K562 (cell line): ENCODE data around the gene OLFML3. TPM values are rescaled to one million over a fixed set of nuclear protein-coding genes. Genes with fewer than 3 reads are reported as not detected.

Experiments
- ATAC-seq: fragments of 200-7000 bp; cut with Tn5 transposase; 3 replicates; pipeline ENCODE4 v1.9.1; 2020; ENCODE audit warnings: moderate library complexity
- BruUV-seq: library from RNA; stranded (reverse); fragments of 400-500 nt; replicated peaks from 2 replicates; lab custom pipeline; 2021; lab: Mats Ljungman, UMichigan
- CTCF ChIA-PET: fragments of 300-600 bp; formaldehyde crosslinking; extraction: SDS; loops from one replicate; lab custom pipeline; 2021; ENCODE audit warnings: low intra/inter-chr PET ratio; lab: Yijun Ruan, JAX
- POLR2A ChIA-PET: fragments of 300-600, 350-650 bp; sonication (Branson Sonifier 250); formaldehyde crosslinking; extraction: SDS; loops from one replicate; lab custom pipeline; 2021; ENCODE audit warnings: antibody characterized with exemption, inconsistent platforms; lab: Yijun Ruan, JAX
- DNase-seq, 4 experiments: peaks; one replicate each; pipeline versions ENCODE4 v3.0.0 to v3.0.0-alpha.2; 2011 to 2018; ENCODE audit warnings: low spot score in 3 of 4, mixed read lengths in 3 of 4; ENCODE audit errors: extremely low read depth in 1 of 4
- FAIRE-seq: peaks from 2 replicates; lab custom pipeline; 2011; peaks lifted over from hg19 to GRCh38; lab: Jason Lieb, UNC
- H2AFZ ChIP-seq: 2 replicates; pipeline ENCODE4 v1.6.0; 2011; ENCODE audit warnings: low read depth, low read length, control low read depth, inconsistent platforms
- H3K27ac ChIP-seq: fragments of 200-600 bp; 3 replicates; pipeline ENCODE4 v1.8.0; 2011; ENCODE audit warnings: low read depth, mild to moderate bottlenecking, control low read depth, inconsistent platforms, low read length, moderate library complexity, mixed read lengths; ENCODE audit errors: extremely low read depth
- H3K27me3 ChIP-seq, 2 experiments: fragments of 300-600 bp in 1 of 2; 2 replicates in 1 of 2; 3 replicates in 1 of 2; pipeline versions ENCODE4 v1.6.0 to v1.8.0; 2011; ENCODE audit warnings: inconsistent platforms in 2 of 2, low read length in 2 of 2, mild to moderate bottlenecking in 1 of 2, mixed read lengths in 1 of 2, moderate library complexity in 1 of 2; ENCODE audit not compliant: control insufficient read depth in 2 of 2, insufficient read depth in 2 of 2
- H3K36me3 ChIP-seq: fragments of 300-600 bp; 3 replicates; pipeline ENCODE4 v1.8.0; 2011; ENCODE audit warnings: mild to moderate bottlenecking, low read length, inconsistent platforms; ENCODE audit not compliant: control insufficient read depth, insufficient read depth
- H3K4me1 ChIP-seq, 2 experiments: fragments of 200-600 bp in 1 of 2; replicated peaks in 1 of 2; 2 replicates in 1 of 2; 3 replicates in 1 of 2; pipeline versions ENCODE4 v1.5.1 to v1.8.0; 2011; ENCODE audit warnings: inconsistent platforms in 2 of 2, low read length in 2 of 2, mild to moderate bottlenecking in 1 of 2, mixed read lengths in 1 of 2, moderate library complexity in 1 of 2; ENCODE audit not compliant: control insufficient read depth in 2 of 2, insufficient read depth in 2 of 2
- H3K4me2 ChIP-seq: 2 replicates; pipeline ENCODE4 v1.6.1; 2011; ENCODE audit warnings: low read length, control low read depth, inconsistent platforms, mixed read lengths; ENCODE audit not compliant: insufficient read depth
- H3K4me3 ChIP-seq: fragments of 200-600 bp; sonication (generic), shearing (Covaris generic); 2 replicates; pipeline ENCODE4 v1.5.1; 2016; ENCODE audit warnings: control low read depth, inconsistent platforms
- H3K79me2 ChIP-seq: fragments of 200-600 bp; 3 replicates; pipeline ENCODE4 v1.8.0; 2011; ENCODE audit warnings: low read length, inconsistent platforms; ENCODE audit not compliant: control insufficient read depth, insufficient read depth
- H3K9ac ChIP-seq, 2 experiments: 2 replicates each; pipeline versions ENCODE4 v1.6.0 to v1.6.1; 2011; ENCODE audit warnings: low read depth in 2 of 2, low read length in 2 of 2, control low read depth in 1 of 2, inconsistent platforms in 1 of 2, mild to moderate bottlenecking in 1 of 2, mixed read lengths in 1 of 2; ENCODE audit not compliant: insufficient read depth in 1 of 2
- H3K9me1 ChIP-seq: one replicate; pipeline ENCODE4 v1.6.0; 2011; ENCODE audit warnings: inconsistent platforms, mild to moderate bottlenecking, low read length, moderate library complexity; ENCODE audit not compliant: control insufficient read depth, insufficient read depth
- H3K9me3 ChIP-seq: replicated peaks from 2 replicates; pipeline ENCODE4 v1.5.1; 2011; ENCODE audit warnings: low read depth, low read length, inconsistent platforms; ENCODE audit not compliant: control insufficient read depth, insufficient read depth
- H4K20me1 ChIP-seq: replicated peaks from 2 replicates; pipeline ENCODE4 v1.6.1; 2011; ENCODE audit warnings: low read length, inconsistent platforms, mixed read lengths; ENCODE audit not compliant: control insufficient read depth, insufficient read depth
- GABPB1 ChIP-seq: sonication (generic); formaldehyde crosslinking; IDR thresholded peaks from 2 replicates; pipeline ENCODE4 v1.8.0; 2022; ENCODE audit warnings: mild to moderate bottlenecking, missing genetic modification reagents
- HOXB6 ChIP-seq: fragments of 250-450 bp; sonication (Bioruptor Pico); IDR thresholded peaks from 2 replicates; pipeline ENCODE4 v1.5.1; 2022; ENCODE audit warnings: mild to moderate bottlenecking, borderline replicate concordance
- MCM2 ChIP-seq: fragments of 450-650 bp; IDR thresholded peaks from 2 replicates; pipeline ENCODE4 v1.6.1; 2017; ENCODE audit warnings: low read depth, mild to moderate bottlenecking
- SMAD1 ChIP-seq: fragments of 150-350 bp; IDR thresholded peaks from 2 replicates; pipeline ENCODE4 v1.6.1; 2014; ENCODE audit warnings: low read length, low read depth; ENCODE audit not compliant: partially characterized antibody
- TAF9B ChIP-seq: fragments of 450-650 bp; IDR thresholded peaks from 2 replicates; pipeline ENCODE4 v1.6.1; 2018; ENCODE audit warnings: mild to moderate bottlenecking; ENCODE audit not compliant: partially characterized antibody
- TSC22D4 ChIP-seq: fragments of 450-650 bp; IDR thresholded peaks from 2 replicates; pipeline ENCODE4 v1.6.1; 2016; ENCODE audit warnings: missing genetic modification characterization, missing biosample characterization, control low read depth
- U2AF2 ChIP-seq: fragments of 200-400 bp; formaldehyde crosslinking; optimal IDR thresholded peaks from 2 replicates; pipeline ENCODE3; 2017; ENCODE audit warnings: low read depth, mild to moderate bottlenecking, low read length
- ZBTB9 ChIP-seq: fragments of 450-650 bp; formaldehyde crosslinking; IDR thresholded peaks from 2 replicates; pipeline ENCODE4 v1.4.0; 2020; ENCODE audit warnings: mild to moderate bottlenecking, moderate library complexity
- ZNF696 ChIP-seq: fragments of 250-450 bp; sonication (Bioruptor Pico); conservative IDR thresholded peaks from 2 replicates; pipeline ENCODE4 v1.4.0; 2020; ENCODE audit warnings: mild to moderate bottlenecking, moderate library complexity
- ZNF75A ChIP-seq: fragments of 450-650 bp; formaldehyde crosslinking; IDR thresholded peaks from 2 replicates; pipeline ENCODE4 v1.4.0; 2020; ENCODE audit warnings: mild to moderate bottlenecking
- ZNF766 ChIP-seq: fragments of 200-800 bp; sonication (Bioruptor generic); conservative IDR thresholded peaks from 2 replicates; pipeline ENCODE4 v1.6.1; 2016; ENCODE audit warnings: missing genetic modification characterization, missing compliant biosample characterization
- WGBS: fragments of 100-300 bp; shearing (Covaris generic); methylation state at CpG from one replicate; pipeline ENCODE4 v1.1.6; 2016; ENCODE audit warnings: low coverage, mixed read lengths; ENCODE audit not compliant: insufficient coverage; ENCODE audit errors: missing lambda C conversion rate; 5-methylcytosine and 5-hydroxymethylcytosine counted together
- in situ Hi-C: fragments of 300-500 bp; cut with MboI; formaldehyde crosslinking; loops from 4 replicates; pipeline ENCODE4 v1.15.0; 2018; ENCODE audit warnings: inconsistent platforms, mixed read lengths
- intact Hi-C: fragments of 100-400 bp; cut with micrococcal nuclease; formaldehyde crosslinking; loops from 2 replicates; pipeline ENCODE4 v1.14.2; 2022
- polyA plus RNA-seq, 8 experiments: library from polyadenylated mRNA; depleted of rRNA in 4 of 8; stranded (reverse) in 5 of 8; unstranded in 3 of 8; fragments of >200 nt; fragmentation: Nextera tagmentation in 2 of 8; fragmentation: Illumina TruSeq in 1 of 8; extraction: Ambion mirVana in 2 of 8; extraction: Trizol in 1 of 8; gene quantifications; 2 replicates each; pipeline versions ENCODE4 v1.2.1 to v1.2.3, GENCODE V29; 2011 to 2014; ENCODE audit warnings: inconsistent platforms in 1 of 8, missing spikeins in 1 of 8
- total RNA-seq, 7 experiments: library from RNA; depleted of rRNA in 6 of 7; stranded (reverse); fragments of >200 nt in 6 of 7; fragmentation: Illumina TruSeq in 2 of 7; extraction: Trizol in 2 of 7; gene quantifications; 2 replicates each; pipeline versions ENCODE4 v1.2.1 to v1.2.3, GENCODE V29; 2011 to 2021; ENCODE audit warnings: low replicate concordance in 1 of 7
- TF ChIP-seq, protein P1 (sequence below): fragments of 450-650 bp; IDR thresholded peaks from 2 replicates; pipeline ENCODE4 v1.7.0; 2016; ENCODE audit warnings: borderline replicate concordance

Gene OLFML3
- total and polyA plus RNA-seq, 9 of the 15 experiments (the other 6 are each of a cell fraction or from before 2014, with no cell fraction given), result 0.07 to 0.13 (median 0.07) TPM; not detected in 6

DNA sequence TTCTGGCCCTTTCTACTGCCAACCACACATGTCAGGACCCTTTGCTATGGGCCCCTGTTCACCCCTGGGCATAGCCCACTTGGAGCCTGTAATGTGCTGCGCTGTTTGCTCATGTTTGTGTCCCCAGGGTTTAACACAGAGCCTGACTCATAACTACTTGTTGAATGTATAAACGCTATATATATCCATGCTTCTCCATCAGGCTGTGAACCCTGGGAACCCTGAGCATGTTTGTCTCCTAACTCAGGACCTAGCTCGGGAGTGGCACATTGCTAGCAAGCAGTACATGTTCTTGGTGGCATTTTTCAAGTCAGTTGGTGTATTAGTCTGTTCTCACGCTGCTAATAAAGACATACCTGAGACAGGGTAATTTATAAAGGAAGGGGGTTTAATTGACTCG, 8.0 kb downstream of the OLFML3 start:
- H3K9me3 ChIP-seq, result no peaks in the 10 kb centered on the region
- H3K9ac ChIP-seq, result no peak overlapping the region
- TF ChIP-seq ZBTB9, result no peak
- TF ChIP-seq TAF9B, result no peak
- TF ChIP-seq, protein P1, sequence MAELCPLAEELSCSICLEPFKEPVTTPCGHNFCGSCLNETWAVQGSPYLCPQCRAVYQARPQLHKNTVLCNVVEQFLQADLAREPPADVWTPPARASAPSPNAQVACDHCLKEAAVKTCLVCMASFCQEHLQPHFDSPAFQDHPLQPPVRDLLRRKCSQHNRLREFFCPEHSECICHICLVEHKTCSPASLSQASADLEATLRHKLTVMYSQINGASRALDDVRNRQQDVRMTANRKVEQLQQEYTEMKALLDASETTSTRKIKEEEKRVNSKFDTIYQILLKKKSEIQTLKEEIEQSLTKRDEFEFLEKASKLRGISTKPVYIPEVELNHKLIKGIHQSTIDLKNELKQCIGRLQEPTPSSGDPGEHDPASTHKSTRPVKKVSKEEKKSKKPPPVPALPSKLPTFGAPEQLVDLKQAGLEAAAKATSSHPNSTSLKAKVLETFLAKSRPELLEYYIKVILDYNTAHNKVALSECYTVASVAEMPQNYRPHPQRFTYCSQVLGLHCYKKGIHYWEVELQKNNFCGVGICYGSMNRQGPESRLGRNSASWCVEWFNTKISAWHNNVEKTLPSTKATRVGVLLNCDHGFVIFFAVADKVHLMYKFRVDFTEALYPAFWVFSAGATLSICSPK, result no peak
- no peak for TF ChIP-seq MCM2
- TF ChIP-seq ZNF75A (CRISPR knock-in tag), result no peak
- TF ChIP-seq SMAD1, result no peak
- no peak for TF ChIP-seq HOXB6
- no peak for TF ChIP-seq ZNF766
- TF ChIP-seq GABPB1 (CRISPR knock-in tag), result no peak
- TF ChIP-seq ZNF696, result no peak
- no peak for TF ChIP-seq U2AF2
- no peak for TF ChIP-seq TSC22D4 (tag)
- in situ Hi-C loops, result loop anchor here (10.0 to 25.0 kb wide), 2 partner anchors 288 to 1075 kb away; no protein-coding TSS in a partner anchor
- no peaks in the 10 kb centered on the region for H3K36me3 ChIP-seq
- no peak for ATAC-seq
- H3K27me3 ChIP-seq, result peaks cover 15 to 42% of the 10 kb centered on the region in 2 experiments; a peak in 4 of 5 replicates
- no TSS peak for BruUV-seq
- FAIRE-seq, result no peak
- no peak overlapping the region for H3K4me3 ChIP-seq
- DNase-seq, result no peak
- WGBS, result 1% methylated on average over 5 of the region's 5 CpGs
- no peaks in the 10 kb centered on the region for H3K9me1 ChIP-seq
- H2AFZ ChIP-seq, result no peak overlapping the region
- CTCF ChIA-PET, result no interaction called here
- no peaks in the 10 kb centered on the region for H3K79me2 ChIP-seq
- H3K4me1 ChIP-seq, result peaks cover 0 to 7% of the 10 kb centered on the region in 2 experiments; a peak in 1 of 5 replicates
- no peak overlapping the region for H3K27ac ChIP-seq
- intact Hi-C loops, result no loop called here
- H4K20me1 ChIP-seq, result no peaks in the 10 kb centered on the region
- POLR2A ChIA-PET, result interaction anchor here (2.0 kb wide), 1 partner anchor 8 kb away, joined by 4 read pairs; no protein-coding TSS in a partner anchor
- H3K4me2 ChIP-seq, result no peak overlapping the region
